NCI-H2171 (cell line): Measurements from ENCODE around the gene DIP2A.
"Not testable (repeated sequence)": the region's sequence is repeated elsewhere in the genome, so short reads cannot be mapped to it uniquely, and the experiment has no call there.

Experiments used
- DNase-seq: peaks from one replicate; lab custom pipeline; 2025; lab: John Stamatoyannopoulos, UW

The DIP2A gene

DNA sequence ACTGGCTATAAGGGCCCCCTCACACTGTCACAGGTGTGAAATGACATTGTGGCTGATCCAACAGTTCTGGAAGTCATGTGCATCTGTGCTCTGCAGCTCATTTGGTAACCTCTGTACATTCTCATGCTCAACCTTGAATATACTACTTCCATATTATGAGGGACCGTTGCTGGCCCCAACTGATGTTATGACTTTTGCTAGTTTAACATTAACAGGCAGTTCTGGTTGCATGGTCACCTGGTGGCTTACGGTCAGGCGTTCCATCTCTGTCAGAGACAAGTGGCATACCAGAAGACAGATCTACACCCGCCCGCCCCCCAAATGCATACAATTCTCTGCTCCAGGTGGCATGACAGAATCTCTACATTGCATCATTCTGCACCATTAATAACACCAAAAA lies 6.0 kb upstream of the DIP2A start:
- no peak for DNase-seq

DNA sequence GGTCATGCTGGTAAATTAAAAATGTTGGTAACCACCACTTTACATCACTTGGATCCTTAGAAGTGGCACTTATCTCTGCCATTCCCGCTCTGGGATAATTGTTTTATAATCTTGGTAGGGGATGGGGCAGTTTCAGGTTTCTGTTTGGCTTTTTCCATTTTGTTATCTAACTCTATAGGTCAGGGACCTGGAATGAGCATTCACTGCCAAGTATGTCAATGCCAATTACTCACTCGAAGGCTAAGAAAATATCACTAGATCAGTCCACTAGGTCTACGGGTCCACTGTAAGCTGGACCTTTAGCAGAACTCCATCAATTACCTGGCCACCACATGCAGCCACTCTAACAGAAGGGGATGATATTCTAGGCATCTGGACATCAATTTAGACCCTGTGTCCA lies 4.5 kb upstream of the DIP2A start:
- no peak for DNase-seq

- no peak for DNase-seq
Observed at GRCh38 chr21:46454634-46455390, 3.9 kb upstream of the DIP2A start.

DNA sequence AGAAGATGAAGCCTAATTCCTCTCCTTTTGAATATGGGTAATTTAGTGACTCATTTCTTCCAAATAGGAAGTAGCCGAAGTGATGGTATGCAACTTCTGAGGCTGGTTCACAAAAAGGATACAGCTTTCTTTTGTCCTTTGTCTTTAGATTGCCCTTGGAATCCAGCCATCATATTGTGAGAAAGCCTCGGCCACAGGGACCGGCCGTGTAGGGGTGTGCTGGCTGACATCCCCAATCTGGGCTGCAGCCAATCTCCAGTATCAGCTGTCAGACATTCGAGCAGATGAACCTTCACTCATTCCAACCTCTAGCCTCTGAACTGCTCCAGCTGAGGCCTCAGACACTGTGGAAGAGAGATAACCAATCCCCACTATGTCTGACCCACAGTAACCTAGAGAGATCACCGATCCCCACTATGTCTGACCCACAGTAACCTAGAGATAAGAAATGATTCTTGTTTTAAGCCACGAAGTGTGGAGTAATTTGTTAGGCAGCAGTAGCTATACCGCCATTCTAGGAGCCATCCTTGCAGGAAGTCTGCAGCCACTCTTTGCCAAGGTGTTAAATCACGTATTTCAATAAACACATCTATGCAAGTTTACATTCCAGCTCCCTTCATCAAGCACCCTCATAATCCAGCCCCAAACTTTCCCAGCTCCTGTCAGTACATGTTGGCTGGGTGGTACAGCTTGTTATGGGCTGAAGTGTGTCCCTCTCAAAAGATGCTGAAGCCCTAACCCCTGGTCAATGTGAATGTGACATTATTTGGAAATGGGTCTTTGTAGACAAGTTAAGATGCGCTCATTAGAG lies 2.9 kb upstream of the DIP2A start:
- DNase-seq = no peak

- no peak for DNase-seq
Observed at GRCh38 chr21:46456750-46457149, 1.9 kb upstream of the DIP2A start.

- DNase-seq = no peak
Observed at GRCh38 chr21:46457801-46458314, 833 bp upstream of the DIP2A start.

DNA sequence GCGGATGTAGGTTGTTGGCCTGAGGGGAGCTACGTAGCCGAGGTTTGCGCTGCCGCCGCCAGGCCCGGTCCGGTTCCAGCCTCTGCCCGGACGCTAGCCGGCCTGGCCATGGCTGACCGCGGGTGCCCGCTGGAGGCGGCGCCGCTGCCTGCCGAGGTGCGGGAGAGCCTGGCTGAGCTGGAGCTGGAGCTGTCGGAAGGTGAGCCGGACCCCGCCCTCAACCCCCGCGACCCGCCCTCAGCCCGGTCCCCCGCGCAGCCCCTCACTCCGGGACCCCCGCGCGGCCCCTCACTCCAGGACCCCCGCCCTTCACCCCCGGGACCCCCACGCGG lies 299 bp downstream of the DIP2A start:
- no peak for DNase-seq

- no peak for DNase-seq
Observed at GRCh38 chr21:46459356-46460112, 843 bp downstream of the DIP2A start.

DNA sequence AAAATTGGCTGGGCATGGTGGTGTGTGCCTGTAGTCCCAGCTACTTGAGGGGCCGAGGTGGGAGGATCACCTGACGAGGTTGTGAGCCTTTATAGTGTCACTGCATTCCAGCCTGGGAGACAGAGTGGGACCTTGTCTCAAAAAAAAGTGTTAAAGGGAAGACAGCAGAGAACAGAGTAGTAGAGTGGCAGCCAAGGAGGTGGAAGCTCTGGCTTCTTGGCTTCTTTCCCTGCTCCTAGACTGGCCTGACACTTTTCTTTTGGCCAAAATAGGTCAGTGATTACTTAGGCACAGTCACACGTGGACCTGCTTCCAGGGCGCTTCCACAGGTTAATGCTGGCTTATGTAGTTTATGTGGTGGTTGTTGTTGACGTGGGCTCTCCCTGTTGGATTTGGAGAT lies 3.2 kb downstream of the DIP2A start:
- no peak for DNase-seq

DNA sequence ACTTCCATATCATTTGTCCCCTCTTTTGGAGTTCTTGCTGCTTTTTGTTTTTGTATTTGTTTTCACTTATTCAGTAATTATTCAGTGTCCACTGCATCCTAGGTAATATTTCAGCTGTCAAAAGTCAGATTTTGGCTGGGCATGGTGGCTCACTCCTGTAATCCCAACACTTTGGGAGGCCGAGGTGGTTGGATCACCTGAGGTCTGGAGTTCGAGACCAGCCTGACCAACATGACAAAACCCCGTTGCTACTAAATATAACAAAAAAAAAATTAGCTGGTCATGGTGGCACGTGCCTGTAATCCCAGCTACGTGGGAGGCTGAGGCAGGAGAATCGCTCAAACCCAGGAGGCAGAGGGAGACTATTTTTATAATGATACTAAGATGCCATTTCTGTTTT lies 6.5 kb downstream of the DIP2A start:
- not testable (repeated sequence) for DNase-seq

- no peak for DNase-seq
Observed at GRCh38 chr21:46465651-46466050, 7.0 kb downstream of the DIP2A start.

DNA sequence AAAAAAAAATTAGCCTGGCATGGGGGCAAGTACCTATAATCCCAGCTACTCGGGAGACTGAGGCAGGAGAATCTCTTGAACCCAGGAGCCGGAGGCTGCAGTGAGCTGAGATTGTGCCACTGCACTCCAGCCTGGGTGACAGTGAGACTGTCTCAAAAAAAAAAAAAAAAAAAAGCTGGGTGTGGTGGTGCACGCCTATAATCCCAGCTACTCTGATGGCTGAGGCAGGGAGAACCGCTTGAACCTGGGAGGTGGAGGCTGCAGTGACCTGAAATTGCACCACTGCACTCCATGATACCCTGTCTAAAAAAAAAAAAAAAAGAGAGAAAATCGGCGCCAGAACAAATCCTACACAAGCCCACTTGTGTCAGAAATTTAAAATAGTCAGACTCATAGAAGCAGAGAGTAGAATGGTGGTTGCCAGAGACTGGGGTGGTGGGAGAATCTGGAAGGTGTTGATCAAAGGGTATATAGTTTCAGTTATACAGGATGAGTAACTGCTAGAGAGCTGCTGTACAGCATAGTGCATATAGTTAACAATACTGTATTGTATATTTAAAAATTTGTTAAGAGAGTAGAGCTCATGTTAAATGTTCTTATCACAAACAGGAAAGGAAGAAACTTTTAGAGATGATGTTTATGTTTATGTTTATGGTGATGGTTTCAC lies 9.6 kb downstream of the DIP2A start:
- no peak for DNase-seq

DNA sequence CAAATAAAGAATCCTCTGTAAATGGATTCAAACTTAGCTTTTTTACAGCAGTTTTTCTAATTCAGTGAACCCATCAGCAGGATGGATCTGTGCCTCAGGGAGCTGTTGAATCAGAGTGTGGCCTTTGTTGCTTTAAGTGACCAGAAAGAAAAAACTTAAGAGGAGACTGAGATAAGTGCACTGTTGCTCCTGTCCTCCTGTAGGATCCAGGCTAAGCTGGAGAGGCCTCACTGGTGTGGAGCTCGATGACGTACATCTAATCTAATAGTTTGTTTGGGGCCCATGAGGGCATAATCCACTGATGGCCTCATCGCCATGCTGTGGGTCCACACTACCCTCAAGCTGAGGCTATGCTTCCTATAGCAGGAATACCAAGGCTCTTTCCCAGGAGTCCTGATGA lies 10.6 kb downstream of the DIP2A start:
- no peak for DNase-seq

GRCh38 chr21:46471514-46471913 lies 12.8 kb downstream of the DIP2A start:
- DNase-seq = no peak

DNA sequence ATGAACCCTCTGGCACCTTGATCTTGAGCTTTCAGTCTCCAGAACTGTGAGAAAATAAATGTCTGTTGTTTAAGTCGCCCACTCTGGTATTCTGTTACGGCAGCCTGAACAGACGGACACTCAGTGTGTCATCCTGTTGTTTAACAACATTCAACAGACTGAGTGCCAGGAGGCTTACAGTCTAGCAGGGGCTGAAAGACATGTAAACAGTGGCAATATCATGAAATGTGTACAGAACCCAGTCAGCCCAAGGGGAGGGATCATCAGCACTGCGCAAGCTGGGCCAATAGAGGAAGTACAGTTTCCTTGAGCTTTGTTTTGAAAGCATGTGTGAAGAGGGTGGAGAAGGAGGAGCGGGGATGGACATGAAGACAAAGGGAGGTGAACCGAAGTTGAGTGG lies 13.6 kb downstream of the DIP2A start:
- no peak for DNase-seq

DNA sequence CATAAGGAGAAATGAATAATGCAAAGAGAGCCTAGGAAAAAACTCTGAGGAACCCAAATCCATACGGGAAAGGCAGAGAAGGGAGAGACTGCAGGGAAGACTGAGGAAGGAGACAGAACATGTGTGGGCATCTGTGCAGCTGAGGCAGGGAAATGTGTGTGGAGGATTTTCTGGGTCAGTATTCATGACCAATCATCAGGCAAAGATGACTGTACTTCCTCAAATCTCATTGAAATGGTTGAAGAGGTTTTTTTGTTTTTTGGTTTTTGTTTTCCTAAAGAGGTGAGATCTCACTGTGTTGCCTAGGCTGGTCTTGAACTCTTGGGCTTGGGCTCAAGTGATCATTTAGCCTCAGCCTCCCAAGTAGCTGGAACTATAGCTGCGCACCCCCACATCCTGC lies 15.7 kb downstream of the DIP2A start:
- no peak for DNase-seq

DNA sequence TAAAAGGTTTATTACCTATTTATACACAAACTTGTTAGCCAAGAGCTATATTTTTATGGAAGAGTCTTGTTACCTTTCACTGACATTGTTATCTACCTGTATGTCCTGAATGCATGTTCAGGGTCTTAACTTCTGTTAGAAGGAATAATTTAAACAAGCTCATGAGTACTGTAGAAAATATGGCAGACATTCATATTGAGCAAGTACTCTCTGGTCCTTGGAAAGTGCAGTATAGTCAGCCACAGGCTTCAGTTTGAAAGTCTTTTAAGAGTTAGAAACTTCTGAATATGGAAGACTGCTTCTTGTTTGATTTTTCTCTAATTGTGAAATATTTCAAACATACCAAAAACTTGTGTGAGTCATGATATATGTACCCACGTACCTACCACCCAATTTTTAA lies 16.6 kb downstream of the DIP2A start:
- DNase-seq = no peak

GRCh38 chr21:46477765-46478164 lies 19.1 kb downstream of the DIP2A start:
- no peak for DNase-seq

DNA sequence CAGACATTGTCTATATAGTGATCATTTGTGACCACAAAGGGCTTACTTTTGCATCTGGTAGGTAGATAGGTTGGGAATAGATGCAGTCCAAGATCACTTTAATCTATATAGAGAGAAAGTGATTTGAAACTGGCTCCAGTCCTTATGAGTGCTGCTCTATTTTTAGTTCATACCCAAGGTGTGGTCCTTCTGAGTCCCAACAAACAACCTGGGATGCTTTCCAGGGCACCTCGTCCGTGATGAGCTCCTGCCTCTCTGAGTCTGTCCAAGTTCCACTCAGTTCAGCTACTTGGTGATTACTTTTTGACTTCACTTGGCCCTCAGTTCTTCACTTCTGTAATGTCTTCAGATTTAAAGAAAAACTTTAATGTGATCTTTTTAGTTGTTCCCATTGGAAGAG lies 20.2 kb downstream of the DIP2A start:
- no peak for DNase-seq

GRCh38 chr21:46480466-46480865 lies 21.8 kb downstream of the DIP2A start:
- DNase-seq = no peak

DNA sequence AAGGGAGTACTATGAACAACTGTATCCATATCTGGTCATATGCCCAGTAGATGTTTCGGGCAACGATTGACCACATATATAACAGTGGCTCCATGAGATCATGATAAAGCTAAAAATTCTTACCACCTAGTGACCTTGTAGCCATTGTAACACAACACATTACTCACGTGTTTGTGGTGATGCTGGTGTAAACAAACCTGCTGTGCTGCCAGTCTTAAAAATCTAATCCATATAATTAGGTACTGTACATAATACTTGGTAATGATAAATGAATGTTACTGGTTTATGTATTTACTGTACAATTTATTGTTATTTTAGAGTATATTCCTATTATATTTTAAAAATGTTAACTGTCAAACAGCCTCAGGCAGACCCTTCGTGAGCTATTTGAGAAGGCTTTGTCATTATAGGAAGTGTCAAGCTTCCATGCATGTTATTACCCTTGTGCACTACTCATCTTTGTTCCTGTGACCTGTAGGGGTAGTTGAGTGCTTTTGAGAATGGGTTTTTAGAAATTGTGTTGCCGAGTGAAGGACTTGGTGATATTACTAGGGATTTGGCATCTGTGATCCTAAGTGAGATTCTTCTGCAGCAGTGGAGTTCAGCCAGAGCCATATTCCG lies 23.6 kb downstream of the DIP2A start:
- DNase-seq = no peak

DNA sequence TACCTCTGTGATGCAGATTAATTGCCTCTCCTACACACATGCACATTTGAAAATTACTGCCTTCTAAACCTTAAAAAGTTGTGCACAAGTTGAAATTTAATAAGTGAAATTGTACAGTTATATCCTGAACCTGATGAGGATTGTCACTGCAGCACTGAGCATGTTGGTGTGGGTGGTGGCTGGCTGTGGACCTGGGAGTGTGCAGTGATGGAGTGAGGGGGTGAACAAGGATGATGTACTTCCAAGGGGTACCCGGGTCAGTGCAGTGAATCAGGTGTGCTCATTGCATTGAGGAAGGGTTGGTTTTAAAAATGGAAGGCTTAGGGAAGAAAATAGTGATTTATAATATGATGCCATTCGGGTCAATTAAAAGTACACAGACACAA lies 24.1 kb downstream of the DIP2A start:
- no peak for DNase-seq
